HepG2 (cell line): ENCODE results near the gene UBC. TPM values are rescaled to one million over a fixed set of nuclear protein-coding genes. Genes with fewer than 3 reads are reported as not detected.

ENCODE experiments used
- ARNT2 ChIP-seq: sonication (generic); formaldehyde crosslinking; IDR thresholded peaks from 2 replicates; pipeline ENCODE4 v1.8.0; 2022; ENCODE audit warnings: mild to moderate bottlenecking, low read depth, missing genetic modification reagents, moderate library complexity
- ISX ChIP-seq: sonication (generic); formaldehyde crosslinking; conservative IDR thresholded peaks from 2 replicates; pipeline ENCODE4 v1.5.0; 2020; ENCODE audit warnings: missing genetic modification reagents
- KDM4B ChIP-seq: sonication (generic); formaldehyde crosslinking; IDR thresholded peaks from 2 replicates; pipeline ENCODE4 v1.4.0; 2020; ENCODE audit warnings: missing genetic modification reagents
- PAF1 ChIP-seq: IDR thresholded peaks from 2 replicates; pipeline ENCODE4 v1.6.1; 2016; ENCODE audit warnings: missing genetic modification reagents, missing compliant biosample characterization
- POLR2AphosphoS2 ChIP-seq: IDR thresholded peaks from 2 replicates; pipeline ENCODE4 v1.6.1; 2011; ENCODE audit warnings: low read depth, low read length, improper control_type of control experiment
- SUZ12 ChIP-seq: fragments of 150-350 bp; IDR thresholded peaks from 2 replicates; pipeline ENCODE4 v1.6.1; 2014; ENCODE audit warnings: low read depth, low read length
- TAF15 ChIP-seq: fragments of 200-400 bp; formaldehyde crosslinking; IDR thresholded peaks from one replicate; pipeline ENCODE4 v1.6.1; 2018; ENCODE audit warnings: mild to moderate bottlenecking, low read depth, low read length; ENCODE audit not compliant: poor library complexity, severe bottlenecking
- ZBTB38 ChIP-seq: sonication (generic); formaldehyde crosslinking; IDR thresholded peaks from 2 replicates; pipeline ENCODE4 v1.5.1; 2020; ENCODE audit warnings: mild to moderate bottlenecking, missing genetic modification reagents
- ZNF143 ChIP-seq: sonication (generic); formaldehyde crosslinking; IDR thresholded peaks from 2 replicates; pipeline ENCODE4 v1.4.0; 2020; ENCODE audit warnings: missing genetic modification reagents
- ZNF234 ChIP-seq: sonication (generic); formaldehyde crosslinking; conservative IDR thresholded peaks from 2 replicates; pipeline ENCODE4 v1.5.1; 2020; ENCODE audit warnings: mild to moderate bottlenecking, missing genetic modification reagents
- ZNF256 ChIP-seq: sonication (generic); formaldehyde crosslinking; conservative IDR thresholded peaks from 2 replicates; pipeline ENCODE4 v1.4.0; 2020; ENCODE audit warnings: missing genetic modification reagents
- ZNF333 ChIP-seq: sonication (generic); formaldehyde crosslinking; IDR thresholded peaks from 2 replicates; pipeline ENCODE4 v1.4.0; 2020; ENCODE audit warnings: mild to moderate bottlenecking, missing genetic modification reagents, borderline replicate concordance
- ZNF354B ChIP-seq: sonication (generic); formaldehyde crosslinking; IDR thresholded peaks from 2 replicates; pipeline ENCODE4 v1.8.0; 2022; ENCODE audit warnings: mild to moderate bottlenecking, missing genetic modification reagents
- ZNF563 ChIP-seq: sonication (generic); formaldehyde crosslinking; IDR thresholded peaks from 2 replicates; pipeline ENCODE4 v1.8.0; 2022; ENCODE audit warnings: mild to moderate bottlenecking, moderate library complexity, missing genetic modification reagents
- ZNF816 ChIP-seq: sonication (generic); formaldehyde crosslinking; IDR thresholded peaks from 2 replicates; pipeline ENCODE4 v1.8.0; 2022; ENCODE audit warnings: missing genetic modification reagents, mild to moderate bottlenecking, borderline replicate concordance
- polyA plus RNA-seq, 8 experiments: library from polyadenylated mRNA; depleted of rRNA in 3 of 8; stranded (reverse) in 7 of 8; unstranded in 1 of 8; fragments of >200 nt; fragmentation: Illumina TruSeq in 4 of 8; extraction: Trizol in 4 of 8; gene quantifications; 2 replicates each; pipeline versions ENCODE4 v1.2.1 to v1.2.3, GENCODE V29; 2011 to 2016; ENCODE audit warnings: low read depth in 4 of 8, missing spikeins in 1 of 8, mixed read lengths in 1 of 8; ENCODE audit not compliant: insufficient read depth in 1 of 8
- total RNA-seq, 5 experiments: library from RNA; depleted of rRNA; stranded (reverse); fragments of >200 nt; fragmentation: Illumina TruSeq; extraction: Trizol; gene quantifications; 2 replicates each; pipeline ENCODE4 v1.2.3, GENCODE V29; 2016; ENCODE audit warnings: low read depth in 1 of 5
- TF ChIP-seq, protein P1 (sequence below): IDR thresholded peaks from 2 replicates; pipeline ENCODE4 v1.6.1; 2016; ENCODE audit warnings: low read depth
- TF ChIP-seq, protein P2 (sequence below): sonication (generic); formaldehyde crosslinking; IDR thresholded peaks from 2 replicates; pipeline ENCODE4 v1.4.0; 2020; ENCODE audit warnings: mild to moderate bottlenecking, missing genetic modification reagents
- TF ChIP-seq, protein P3 (sequence below): sonication (generic); formaldehyde crosslinking; IDR thresholded peaks from 2 replicates; pipeline ENCODE4 v1.9.0; 2021; ENCODE audit warnings: missing genetic modification reagents, borderline replicate concordance
- TF ChIP-seq, protein P4 (sequence below): sonication (generic); formaldehyde crosslinking; IDR thresholded peaks from 2 replicates; pipeline ENCODE4 v1.4.0; 2020; ENCODE audit warnings: missing genetic modification reagents
- TF ChIP-seq, protein P5 (sequence below): sonication (generic); formaldehyde crosslinking; IDR thresholded peaks from 2 replicates; pipeline ENCODE4 v1.8.1; 2023; ENCODE audit warnings: mild to moderate bottlenecking, inconsistent platforms, moderate library complexity, missing genetic modification reagents, borderline replicate concordance
- TF ChIP-seq, protein P6 (sequence below): sonication (generic); formaldehyde crosslinking; conservative IDR thresholded peaks from 2 replicates; pipeline ENCODE4 v1.4.0; 2020; ENCODE audit warnings: missing genetic modification reagents

UBC gene
- total and polyA plus RNA-seq, 2 of the 13 experiments (the other 11 are each of a cell fraction or from before 2014, with no cell fraction given), result 805 to 1,432 TPM

DNA sequence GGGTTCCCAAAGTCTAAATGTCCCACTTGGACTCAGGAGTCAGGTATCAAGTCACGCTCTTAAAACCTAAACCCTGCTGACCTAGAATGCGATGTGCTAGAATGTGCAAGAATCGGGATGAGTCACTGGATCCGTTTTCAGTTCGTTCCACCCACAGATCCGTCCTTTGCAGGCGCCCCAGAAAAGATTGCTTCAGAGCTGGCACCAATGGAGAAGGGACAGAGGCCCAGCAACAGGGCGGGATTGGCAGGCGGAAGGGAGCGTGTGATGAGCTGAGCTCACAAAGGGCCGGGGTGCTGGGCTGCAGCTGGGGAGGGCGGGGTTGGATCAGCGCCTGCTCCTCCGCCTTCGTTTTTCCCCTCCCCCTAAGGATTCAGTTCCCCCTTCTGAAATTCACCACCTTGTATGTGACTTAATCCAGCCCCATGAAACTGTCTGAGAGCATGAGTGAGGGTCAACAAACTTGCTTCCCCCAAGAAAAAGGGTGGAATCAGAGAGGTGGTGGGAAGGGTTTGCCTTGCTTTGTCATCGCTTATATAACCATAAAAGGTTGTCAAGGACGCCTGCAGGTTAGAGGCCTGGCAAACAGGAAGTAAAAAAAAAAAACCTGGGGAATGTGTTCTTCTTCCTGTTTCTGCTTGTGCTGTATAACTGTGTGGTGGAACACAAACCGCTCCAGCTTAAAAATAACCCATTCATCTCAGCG lies 2.8 kb upstream of the UBC start (continued):
- TF ChIP-seq ZNF234, result no peak
- TF ChIP-seq ARNT2 (CRISPR knock-in tag), result peak; percentile 53; the same call in 1 of the 2 replicates
- TF ChIP-seq SUZ12, result no peak
- TF ChIP-seq ZNF143 (CRISPR knock-in tag), result no peak; the same call in 1 of the 2 replicates
- TF ChIP-seq ZNF563, result peak; percentile 75; the same call in 1 of the 2 replicates
- TF ChIP-seq, protein P1, sequence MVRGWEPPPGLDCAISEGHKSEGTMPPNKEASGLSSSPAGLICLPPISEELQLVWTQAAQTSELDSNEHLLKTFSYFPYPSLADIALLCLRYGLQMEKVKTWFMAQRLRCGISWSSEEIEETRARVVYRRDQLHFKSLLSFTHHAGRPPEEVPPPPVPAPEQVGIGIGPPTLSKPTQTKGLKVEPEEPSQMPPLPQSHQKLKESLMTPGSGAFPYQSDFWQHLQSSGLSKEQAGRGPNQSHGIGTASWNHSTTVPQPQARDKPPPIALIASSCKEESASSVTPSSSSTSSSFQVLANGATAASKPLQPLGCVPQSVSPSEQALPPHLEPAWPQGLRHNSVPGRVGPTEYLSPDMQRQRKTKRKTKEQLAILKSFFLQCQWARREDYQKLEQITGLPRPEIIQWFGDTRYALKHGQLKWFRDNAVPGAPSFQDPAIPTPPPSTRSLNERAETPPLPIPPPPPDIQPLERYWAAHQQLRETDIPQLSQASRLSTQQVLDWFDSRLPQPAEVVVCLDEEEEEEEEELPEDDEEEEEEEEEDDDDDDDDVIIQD, result peak; percentile 66
- TF ChIP-seq, protein P2, sequence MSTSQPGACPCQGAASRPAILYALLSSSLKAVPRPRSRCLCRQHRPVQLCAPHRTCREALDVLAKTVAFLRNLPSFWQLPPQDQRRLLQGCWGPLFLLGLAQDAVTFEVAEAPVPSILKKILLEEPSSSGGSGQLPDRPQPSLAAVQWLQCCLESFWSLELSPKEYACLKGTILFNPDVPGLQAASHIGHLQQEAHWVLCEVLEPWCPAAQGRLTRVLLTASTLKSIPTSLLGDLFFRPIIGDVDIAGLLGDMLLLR (CRISPR knock-in tag), result no peak
- TF ChIP-seq, protein P3, sequence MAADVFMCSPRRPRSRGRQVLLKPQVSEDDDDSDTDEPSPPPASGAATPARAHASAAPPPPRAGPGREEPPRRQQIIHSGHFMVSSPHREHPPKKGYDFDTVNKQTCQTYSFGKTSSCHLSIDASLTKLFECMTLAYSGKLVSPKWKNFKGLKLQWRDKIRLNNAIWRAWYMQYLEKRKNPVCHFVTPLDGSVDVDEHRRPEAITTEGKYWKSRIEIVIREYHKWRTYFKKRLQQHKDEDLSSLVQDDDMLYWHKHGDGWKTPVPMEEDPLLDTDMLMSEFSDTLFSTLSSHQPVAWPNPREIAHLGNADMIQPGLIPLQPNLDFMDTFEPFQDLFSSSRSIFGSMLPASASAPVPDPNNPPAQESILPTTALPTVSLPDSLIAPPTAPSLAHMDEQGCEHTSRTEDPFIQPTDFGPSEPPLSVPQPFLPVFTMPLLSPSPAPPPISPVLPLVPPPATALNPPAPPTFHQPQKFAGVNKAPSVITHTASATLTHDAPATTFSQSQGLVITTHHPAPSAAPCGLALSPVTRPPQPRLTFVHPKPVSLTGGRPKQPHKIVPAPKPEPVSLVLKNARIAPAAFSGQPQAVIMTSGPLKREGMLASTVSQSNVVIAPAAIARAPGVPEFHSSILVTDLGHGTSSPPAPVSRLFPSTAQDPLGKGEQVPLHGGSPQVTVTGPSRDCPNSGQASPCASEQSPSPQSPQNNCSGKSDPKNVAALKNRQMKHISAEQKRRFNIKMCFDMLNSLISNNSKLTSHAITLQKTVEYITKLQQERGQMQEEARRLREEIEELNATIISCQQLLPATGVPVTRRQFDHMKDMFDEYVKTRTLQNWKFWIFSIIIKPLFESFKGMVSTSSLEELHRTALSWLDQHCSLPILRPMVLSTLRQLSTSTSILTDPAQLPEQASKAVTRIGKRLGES (CRISPR knock-in tag), result no peak
- no peak; the same call in 1 of the 2 replicates for TF ChIP-seq ZNF333 (CRISPR knock-in tag)
- TF ChIP-seq, protein P4, sequence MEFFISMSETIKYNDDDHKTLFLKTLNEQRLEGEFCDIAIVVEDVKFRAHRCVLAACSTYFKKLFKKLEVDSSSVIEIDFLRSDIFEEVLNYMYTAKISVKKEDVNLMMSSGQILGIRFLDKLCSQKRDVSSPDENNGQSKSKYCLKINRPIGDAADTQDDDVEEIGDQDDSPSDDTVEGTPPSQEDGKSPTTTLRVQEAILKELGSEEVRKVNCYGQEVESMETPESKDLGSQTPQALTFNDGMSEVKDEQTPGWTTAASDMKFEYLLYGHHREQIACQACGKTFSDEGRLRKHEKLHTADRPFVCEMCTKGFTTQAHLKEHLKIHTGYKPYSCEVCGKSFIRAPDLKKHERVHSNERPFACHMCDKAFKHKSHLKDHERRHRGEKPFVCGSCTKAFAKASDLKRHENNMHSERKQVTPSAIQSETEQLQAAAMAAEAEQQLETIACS, result no peak
- no peak for TF ChIP-seq PAF1 (CRISPR knock-in tag)
- TF ChIP-seq, protein P5, sequence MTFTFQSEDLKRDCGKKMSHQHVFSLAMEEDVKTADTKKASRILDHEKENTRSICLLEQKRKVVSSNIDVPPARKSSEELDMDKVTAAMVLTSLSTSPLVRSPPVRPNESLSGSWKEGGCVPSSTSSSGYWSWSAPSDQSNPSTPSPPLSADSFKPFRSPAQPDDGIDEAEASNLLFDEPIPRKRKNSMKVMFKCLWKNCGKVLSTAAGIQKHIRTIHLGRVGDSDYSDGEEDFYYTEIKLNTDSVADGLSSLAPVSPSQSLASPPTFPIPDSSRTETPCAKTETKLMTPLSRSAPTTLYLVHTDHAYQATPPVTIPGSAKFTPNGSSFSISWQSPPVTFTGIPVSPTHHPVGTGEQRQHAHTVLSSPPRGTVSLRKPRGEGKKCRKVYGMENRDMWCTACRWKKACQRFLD (CRISPR knock-in tag), result no peak
- TF ChIP-seq ZNF816, result no peak; the same call in 1 of the 2 replicates
- peak; percentile 55; the same call in 1 of the 2 replicates for TF ChIP-seq POLR2AphosphoS2
- TF ChIP-seq ISX (CRISPR knock-in tag), result no peak
- TF ChIP-seq ZBTB38 (CRISPR knock-in tag), result no peak
- peak; percentile 91; the same call in 1 of the 2 replicates for TF ChIP-seq KDM4B (CRISPR knock-in tag)
- no peak for TF ChIP-seq ZNF354B (CRISPR knock-in tag)
- TF ChIP-seq, protein P6, sequence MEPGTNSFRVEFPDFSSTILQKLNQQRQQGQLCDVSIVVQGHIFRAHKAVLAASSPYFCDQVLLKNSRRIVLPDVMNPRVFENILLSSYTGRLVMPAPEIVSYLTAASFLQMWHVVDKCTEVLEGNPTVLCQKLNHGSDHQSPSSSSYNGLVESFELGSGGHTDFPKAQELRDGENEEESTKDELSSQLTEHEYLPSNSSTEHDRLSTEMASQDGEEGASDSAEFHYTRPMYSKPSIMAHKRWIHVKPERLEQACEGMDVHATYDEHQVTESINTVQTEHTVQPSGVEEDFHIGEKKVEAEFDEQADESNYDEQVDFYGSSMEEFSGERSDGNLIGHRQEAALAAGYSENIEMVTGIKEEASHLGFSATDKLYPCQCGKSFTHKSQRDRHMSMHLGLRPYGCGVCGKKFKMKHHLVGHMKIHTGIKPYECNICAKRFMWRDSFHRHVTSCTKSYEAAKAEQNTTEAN, result no peak
- TF ChIP-seq ZNF256 (CRISPR knock-in tag), result no peak
- TF ChIP-seq TAF15, result no peak
